ENCODE results near the gene ACTMAP.

- TF ChIP-seq EZH2 (IDR thresholded peaks at IDR 0.05; ENCODE audit: borderline replicate concordance) (no peak), CTCF (IDR thresholded peaks at IDR 0.05; ENCODE audit: poor library complexity) (no peak), EZH2phosphoT487 (IDR thresholded peaks at IDR 0.05; ENCODE audit: low read depth, severe bottlenecking, unreplicated experiment) (no peak)
Measured at GRCh38 chr19:40721936-40722661, 28.2 kb downstream of the ACTMAP start.
